Measurements from ENCODE around the gene MYO1F.

MYO1F gene

GRCh38 chr19:8500158-8500557, 77.1 kb downstream of the MYO1F start:
- Histone ChIP-seq H3K9me3 (no peaks in the 10 kb centered on the region), H3K4me1 (no peaks in the 10 kb centered on the region), H3K4me3 (no peak overlapping the region), H3K27me3 (no peaks in the 10 kb centered on the region), H3K27ac (no peak overlapping the region), H3K36me3 (no peaks in the 10 kb centered on the region)
- intact Hi-C loops (cut with DNase I; ENCODE audit: low total_unique reads): loop anchor here (10.0 kb wide), 1 partner anchor 235 kb away; no protein-coding TSS in a partner anchor
- no peak for TF ChIP-seq CTCF (IDR thresholded peaks at IDR 0.05)
- no peak for DNase-seq

DNA sequence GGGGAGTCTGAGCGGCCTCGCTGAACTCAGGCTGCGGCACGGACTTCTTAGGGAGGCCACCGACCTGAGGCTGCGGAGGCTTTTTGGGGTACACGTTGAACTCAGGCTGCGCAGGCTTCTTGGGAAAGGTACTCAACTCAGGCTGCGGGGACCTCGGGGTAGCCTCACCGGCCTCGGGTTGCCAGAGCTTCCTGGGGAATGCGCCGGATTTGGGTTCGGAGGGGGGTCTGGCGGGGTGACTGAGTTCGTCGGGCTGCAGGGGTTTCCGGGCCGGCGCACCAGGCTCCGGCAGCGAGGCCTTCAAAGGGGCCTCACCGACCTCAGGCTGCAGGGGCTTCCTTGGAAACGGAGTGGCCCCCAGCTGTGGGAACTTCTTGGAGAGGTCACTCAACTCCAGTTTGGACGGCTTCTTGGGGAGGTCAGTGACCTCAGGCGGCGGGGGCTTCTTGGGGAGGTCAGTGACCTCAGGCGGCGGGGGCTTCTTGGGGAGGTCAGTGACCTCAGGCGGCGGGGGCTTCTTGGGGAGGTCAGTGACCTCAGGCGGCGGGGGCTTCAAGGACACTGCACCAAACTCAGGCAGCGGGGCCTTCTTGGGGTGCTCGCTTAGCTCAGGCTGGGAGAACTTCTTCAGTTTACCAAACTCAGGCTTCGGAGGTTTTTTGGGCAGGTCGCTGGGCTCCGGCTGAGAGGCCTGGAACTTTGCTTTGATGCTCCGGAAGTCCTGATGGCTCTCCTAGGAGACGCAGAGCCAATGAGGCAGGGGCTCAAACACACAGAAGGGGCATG, 78.0 kb downstream of the MYO1F start:
- no peak for TF ChIP-seq CTCF (IDR thresholded peaks at IDR 0.05)
- H3K9me3 ChIP-seq: no peaks in the 10 kb centered on the region
- H3K36me3 ChIP-seq: no peaks in the 10 kb centered on the region
- no peaks in the 10 kb centered on the region for H3K4me1 ChIP-seq
- intact Hi-C loops (cut with DNase I; ENCODE audit: low total_unique reads): no loop called here
- no peak overlapping the region for H3K4me3 ChIP-seq
- DNase-seq: no peak
- H3K27ac ChIP-seq: no peak overlapping the region
- H3K27me3 ChIP-seq: no peaks in the 10 kb centered on the region

- no peak for TF ChIP-seq CTCF (IDR thresholded peaks at IDR 0.05)
- no peaks in the 10 kb centered on the region for H3K4me1 ChIP-seq
- H3K27ac ChIP-seq: no peak overlapping the region
- no peak for DNase-seq
- H3K4me3 ChIP-seq: no peak overlapping the region
- no peaks in the 10 kb centered on the region for H3K36me3 ChIP-seq
- H3K9me3 ChIP-seq: no peaks in the 10 kb centered on the region
- no peaks in the 10 kb centered on the region for H3K27me3 ChIP-seq
- intact Hi-C loops (cut with DNase I; ENCODE audit: low total_unique reads): no loop called here
Measured at GRCh38 chr19:8498295-8498694, 78.9 kb downstream of the MYO1F start.

GRCh38 chr19:8494158-8494557, 83.1 kb downstream of the MYO1F start:
- no peak for DNase-seq
- TF ChIP-seq CTCF (IDR thresholded peaks at IDR 0.05): no peak
- Histone ChIP-seq H3K9me3 (no peaks in the 10 kb centered on the region), H3K27ac (no peak overlapping the region), H3K4me3 (no peak overlapping the region), H3K36me3 (peaks cover 1 to 24% (median 7%) of the 10 kb centered on the region in 3 donors), H3K27me3 (no peaks in the 10 kb centered on the region), H3K4me1 (no peaks in the 10 kb centered on the region)
- intact Hi-C loops (cut with DNase I; ENCODE audit: low total_unique reads): no loop called here

- intact Hi-C loops (cut with DNase I; ENCODE audit: low total_unique reads): no loop called here
- Histone ChIP-seq H3K4me1 (no peaks in the 10 kb centered on the region), H3K27me3 (no peaks in the 10 kb centered on the region), H3K9me3 (no peaks in the 10 kb centered on the region), H3K36me3 (peaks cover 26 to 50% (median 32%) of the 10 kb centered on the region in 3 donors), H3K4me3 (no peak overlapping the region), H3K27ac (no peak overlapping the region)
- DNase-seq: no peak
- no peak for TF ChIP-seq CTCF (IDR thresholded peaks at IDR 0.05)
Measured at GRCh38 chr19:8491574-8491973, 85.7 kb downstream of the MYO1F start.
